Testis (tissue), 2 donors: ENCODE data around the gene CCDC138.

ENCODE experiments used
- CTCF ChIP-seq, 3 experiments: fragments of 450-650 bp in 2 of 3; fragments of 200-600 bp in 1 of 3; sonication (generic) in 1 of 3; IDR thresholded peaks; one replicate each; pipeline ENCODE4 v1.5.1; 2016 to 2019; ENCODE audit warnings: antibody characterized with exemption in 3 of 3, mild to moderate bottlenecking in 2 of 3, moderate library complexity in 1 of 3
- POLR2A ChIP-seq: fragments of 450-650 bp; IDR thresholded peaks from one replicate; pipeline ENCODE4 v1.6.1; 2017; ENCODE audit warnings: antibody characterized with exemption, mild to moderate bottlenecking, moderate library complexity

DNA sequence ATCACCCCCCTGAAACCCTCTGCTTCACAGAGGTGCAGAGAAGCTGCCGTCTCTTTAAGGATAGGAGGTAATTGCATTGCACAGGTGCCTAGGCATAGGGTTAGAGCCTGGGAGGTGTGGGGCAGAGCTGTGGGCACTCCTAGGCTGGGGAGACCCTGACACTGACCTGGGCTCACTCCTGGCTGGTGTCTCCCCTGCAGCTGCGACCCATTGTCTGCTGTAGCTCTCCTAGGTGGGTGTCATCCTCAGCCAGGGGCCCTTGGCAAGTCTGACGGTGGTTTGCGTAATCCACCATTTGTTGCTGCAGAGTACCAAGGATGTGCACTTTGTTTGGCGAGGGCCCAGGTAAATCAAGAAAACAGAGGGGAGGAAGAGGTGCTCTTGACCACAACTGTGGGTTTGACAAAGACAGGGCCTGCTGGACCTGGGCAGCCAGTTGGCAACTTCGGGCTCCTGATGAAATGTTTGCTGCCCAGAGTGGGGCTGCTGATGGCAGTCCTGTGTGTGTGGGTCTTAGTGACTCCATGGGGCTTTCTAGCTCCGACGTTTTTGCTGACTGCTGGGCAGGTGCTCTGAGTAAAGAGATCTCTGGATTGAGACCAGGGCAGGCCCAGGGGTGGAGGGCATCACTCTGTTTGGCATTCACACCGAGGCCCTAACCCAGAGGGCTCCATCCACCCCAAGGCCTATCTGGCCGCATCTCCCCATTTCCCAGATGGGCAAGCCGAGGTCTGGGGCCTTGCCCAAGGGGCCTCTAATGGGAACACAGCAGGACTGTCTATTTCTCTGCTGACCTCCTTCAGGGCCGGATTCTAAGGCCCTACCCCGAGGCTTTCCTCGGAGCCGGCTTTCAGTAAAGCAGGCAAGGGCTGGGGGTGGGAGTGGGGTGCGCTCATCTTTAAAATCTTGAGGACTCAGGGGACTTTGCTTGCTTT, 134.8 kb downstream of the CCDC138 start:
- TF ChIP-seq CTCF (IDR thresholded peaks at IDR 0.05) (no peak), POLR2A (no peak)
